GM18502 (cell line): ENCODE data around the gene ARL3.
A peak's percentile ranks its signal among the peaks of the same experiment; 100 is the strongest.
"Not testable (repeated sequence)": the region's sequence is repeated elsewhere in the genome, so short reads cannot be mapped to it uniquely, and the experiment has no call there.

ENCODE experiments used
- ATAC-seq: cut with Tn5 transposase; IDR thresholded peaks from one replicate; pipeline ENCODE4 v1.9.1; 2021; ENCODE audit warnings: mild to moderate bottlenecking; ENCODE audit not compliant: unreplicated experiment, poor library complexity

Gene ARL3

GRCh38 chr10:102740229-102740628 is 26.0 kb upstream of the ARL3 start:
- no peak for ATAC-seq

- ATAC-seq = no peak
Observed at GRCh38 chr10:102738692-102739121, 24.5 kb upstream of the ARL3 start.

- no peak for ATAC-seq
Observed at GRCh38 chr10:102735065-102735562, 20.9 kb upstream of the ARL3 start.

- ATAC-seq = no peak
Observed at GRCh38 chr10:102732661-102733060, 18.5 kb upstream of the ARL3 start.

GRCh38 chr10:102731222-102731800 is 17.1 kb upstream of the ARL3 start:
- ATAC-seq = no peak

- ATAC-seq = no peak
Observed at GRCh38 chr10:102729029-102730026, 15.1 kb upstream of the ARL3 start.

GRCh38 chr10:102727037-102727818 is 13.0 kb upstream of the ARL3 start:
- no peak for ATAC-seq

- ATAC-seq = no peak
Observed at GRCh38 chr10:102726274-102726673, 12.1 kb upstream of the ARL3 start.

GRCh38 chr10:102723989-102724388 is 9.8 kb upstream of the ARL3 start:
- no peak for ATAC-seq

GRCh38 chr10:102721954-102722353 is 7.8 kb upstream of the ARL3 start:
- ATAC-seq = no peak

- no peak for ATAC-seq
Observed at GRCh38 chr10:102720775-102721301, 6.6 kb upstream of the ARL3 start.

- ATAC-seq = no peak
Observed at GRCh38 chr10:102720337-102720736, 6.1 kb upstream of the ARL3 start.

GRCh38 chr10:102718220-102718619 is 4.0 kb upstream of the ARL3 start:
- no peak for ATAC-seq

- not testable (repeated sequence) for ATAC-seq
Observed at GRCh38 chr10:102716900-102717565, 2.8 kb upstream of the ARL3 start.

GRCh38 chr10:102715880-102716279 is 1.7 kb upstream of the ARL3 start:
- ATAC-seq = no peak

- ATAC-seq = peak; percentile 25
Observed at GRCh38 chr10:102714621-102715455, 641 bp upstream of the ARL3 start, which contains the start of gene SFXN2. Gene SFXN2 (plus strand): TSS chr10:102714636. CDS start chr10:102726637, 12,001 bp downstream.

GRCh38 chr10:102713539-102713813 is 721 bp downstream of the ARL3 start:
- ATAC-seq = peak; percentile 46

GRCh38 chr10:102712843-102713538 is 1.2 kb downstream of the ARL3 start:
- no peak for ATAC-seq
